Measurements from ENCODE around the gene DSP. TPM values are rescaled to one million over a fixed set of nuclear protein-coding genes. Genes with fewer than 3 reads are reported as not detected.
A peak's percentile ranks its signal among the peaks of the same experiment; 100 is the strongest.

The DSP gene
- polyA plus RNA-seq, 4 donors: 62.6 to 84.1 (median 70.6) TPM

- no peak for DNase-seq (ENCODE audit: low read depth in 4 of 4, low spot score in 2 of 4)
Observed at GRCh38 chr6:7590918-7591302, 49.4 kb downstream of the DSP start.

DNA sequence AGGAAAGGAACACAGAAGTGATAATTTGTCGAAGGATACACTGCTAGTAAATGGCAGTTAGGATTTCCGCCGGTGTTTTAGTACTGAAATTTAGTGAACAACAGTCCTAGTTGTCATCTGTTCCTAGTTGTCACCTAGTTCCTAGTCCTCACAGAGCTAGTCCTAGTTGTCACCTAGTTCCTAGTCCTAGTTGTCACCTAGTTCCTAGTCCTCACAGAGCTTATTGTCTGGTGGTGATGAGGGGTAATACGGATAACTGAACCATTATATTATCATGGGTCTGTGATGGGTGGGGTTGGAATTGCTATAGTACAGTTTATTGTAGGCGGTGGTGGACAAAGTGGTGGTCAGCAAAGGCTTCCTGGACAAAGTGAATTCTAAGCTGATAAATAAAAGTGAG, 50.3 kb downstream of the DSP start:
- DNase-seq (ENCODE audit: low read depth in 4 of 4, low spot score in 2 of 4): no peak

- DNase-seq (ENCODE audit: low read depth in 4 of 4, low spot score in 2 of 4): no peak
Observed at GRCh38 chr6:7593229-7593628, 51.8 kb downstream of the DSP start.

- no peak for DNase-seq (ENCODE audit: low read depth in 4 of 4, low spot score in 2 of 4)
Observed at GRCh38 chr6:7594579-7595125, 53.2 kb downstream of the DSP start.

DNA sequence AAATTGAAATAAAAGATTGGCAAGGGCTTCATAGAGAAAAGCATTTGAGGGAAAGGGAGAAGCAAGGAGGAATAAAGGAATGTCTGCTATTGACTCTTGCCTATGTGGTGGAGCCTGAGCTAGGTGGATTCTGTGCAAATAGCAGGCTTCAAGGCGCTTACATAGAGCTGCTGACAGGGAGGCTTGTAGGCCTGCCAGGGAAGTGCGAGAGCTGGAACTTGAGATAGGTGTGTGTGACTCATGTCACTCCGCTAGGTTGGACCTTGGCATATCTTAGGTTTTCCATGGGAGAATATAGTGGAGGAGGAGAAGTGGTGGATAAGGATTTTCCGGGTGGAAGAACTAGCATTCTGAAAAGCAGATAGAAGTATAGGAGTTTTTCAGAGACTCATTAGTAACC, 62.5 kb downstream of the DSP start:
- no peak for DNase-seq (ENCODE audit: low read depth in 4 of 4, low spot score in 2 of 4)

- DNase-seq (ENCODE audit: low read depth in 4 of 4, low spot score in 2 of 4): no peak
Observed at GRCh38 chr6:7604506-7604905, 63.0 kb downstream of the DSP start.

- peak in 3 of 4 donors; percentile 37 to 51 (median 48) for DNase-seq (ENCODE audit: low read depth in 4 of 4, low spot score in 2 of 4)
Observed at GRCh38 chr6:7615611-7616383, 74.3 kb downstream of the DSP start.

DNA sequence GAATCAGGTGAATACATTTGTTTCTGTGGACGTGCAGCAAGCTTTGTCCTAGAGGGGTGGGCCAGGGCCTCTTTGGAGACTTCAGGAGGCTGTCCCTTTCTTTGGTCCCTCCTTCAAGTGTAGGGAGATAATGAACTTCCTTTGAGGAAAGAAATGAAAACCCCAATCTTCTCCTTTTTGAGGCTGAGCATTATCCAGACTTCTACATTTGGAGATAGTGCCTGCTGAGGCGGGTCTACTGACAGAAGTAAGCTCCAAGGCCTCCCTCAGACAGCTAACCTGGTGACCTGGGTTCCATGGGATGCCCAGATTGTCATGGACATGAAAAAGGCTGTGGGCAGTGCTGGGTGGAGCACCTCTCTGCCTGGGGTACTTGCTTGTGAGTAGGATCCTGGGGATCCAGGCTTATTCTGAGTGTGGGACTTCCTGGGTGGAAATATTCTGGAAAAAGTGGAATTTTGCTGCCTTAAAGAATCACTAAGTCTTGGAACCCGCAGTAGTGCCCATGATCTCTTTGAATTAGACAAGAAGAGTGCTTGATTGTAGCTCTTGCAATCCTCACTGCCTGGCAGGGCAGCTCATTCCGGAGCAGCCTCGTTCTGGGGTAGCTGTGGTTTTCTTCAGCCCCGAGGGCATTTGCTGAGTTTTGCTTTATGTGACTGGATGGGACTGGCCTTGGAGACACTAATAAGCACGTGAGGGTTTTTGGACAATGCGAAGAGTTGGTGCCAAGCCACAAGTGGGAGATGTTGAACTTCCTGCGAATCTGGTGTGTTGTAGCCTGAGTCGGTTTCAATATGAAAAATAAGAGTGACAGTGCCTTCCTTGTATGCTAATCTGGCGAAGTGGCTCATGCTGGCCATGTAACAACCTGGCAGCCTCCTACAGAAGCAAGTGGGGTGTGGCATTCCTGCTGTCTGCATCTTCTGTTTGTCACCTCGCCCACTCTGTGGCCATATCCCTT, 76.6 kb downstream of the DSP start:
- DNase-seq (ENCODE audit: low read depth in 4 of 4, low spot score in 2 of 4): no peak

DNA sequence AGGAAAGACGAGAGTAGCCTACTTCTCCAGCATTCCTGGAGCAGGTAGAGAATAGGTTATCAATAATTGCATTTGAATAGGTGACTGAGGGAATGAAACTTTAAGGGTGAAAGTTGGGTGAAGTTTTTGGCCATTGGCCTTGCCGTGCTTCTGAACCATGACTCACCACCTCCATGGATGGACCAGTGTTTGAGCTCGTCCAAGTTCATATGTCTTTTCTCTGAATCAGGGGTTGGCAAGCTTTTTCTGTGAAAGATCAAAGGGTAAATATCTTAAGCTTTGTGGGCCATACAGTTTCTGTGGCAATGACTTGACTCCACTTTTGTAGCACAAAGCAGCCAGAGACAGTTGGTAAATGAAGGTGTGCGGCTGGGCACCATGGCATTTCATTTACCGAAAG, 80.3 kb downstream of the DSP start:
- no peak for DNase-seq (ENCODE audit: low read depth in 4 of 4, low spot score in 2 of 4)

DNA sequence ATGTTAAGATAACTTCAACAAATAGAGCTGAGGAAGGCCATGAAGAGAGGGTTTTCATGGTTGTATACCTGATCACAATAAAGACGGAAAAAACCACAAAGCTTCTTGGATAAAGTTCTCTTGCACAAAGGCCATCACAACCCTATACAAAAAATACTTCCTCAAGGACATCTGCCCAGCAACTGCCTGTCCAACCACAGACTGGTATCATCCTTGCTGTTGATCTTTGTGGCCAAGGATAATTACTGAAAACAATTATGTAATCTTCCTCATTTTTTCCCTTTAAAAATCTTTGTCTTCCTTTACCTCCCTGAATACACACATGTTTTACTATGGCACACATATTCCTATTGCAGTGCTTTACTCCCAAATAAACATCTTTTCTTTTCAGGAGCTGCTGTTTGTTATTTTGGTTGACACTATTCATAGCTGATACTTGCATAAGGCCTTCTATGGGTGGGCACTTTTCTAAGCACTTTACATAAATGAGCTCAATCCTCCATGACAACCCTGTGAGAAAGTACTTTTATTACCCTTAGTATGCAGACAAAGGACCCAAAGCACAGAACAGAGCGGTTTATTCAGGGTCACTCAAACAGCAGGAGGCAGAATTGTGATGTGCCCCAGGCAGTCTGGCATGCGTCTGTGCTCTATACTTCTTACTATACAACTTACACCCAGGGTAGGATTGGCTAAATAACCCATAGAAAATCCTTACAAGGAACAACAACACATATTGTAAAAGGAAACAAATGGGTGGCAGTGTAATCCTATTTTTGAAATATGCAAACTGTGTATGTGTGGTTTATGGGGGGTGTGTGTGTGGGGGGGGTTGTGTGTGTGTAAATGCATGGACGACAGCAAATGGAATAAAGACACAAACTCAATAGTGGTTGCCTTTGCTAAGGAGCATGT, 83.6 kb downstream of the DSP start:
- DNase-seq (ENCODE audit: low read depth in 4 of 4, low spot score in 2 of 4): peak in 1 of 4 donors; percentile 6

- no peak for DNase-seq (ENCODE audit: low read depth in 4 of 4, low spot score in 2 of 4)
Observed at GRCh38 chr6:7628479-7628878, 87.0 kb downstream of the DSP start.

DNA sequence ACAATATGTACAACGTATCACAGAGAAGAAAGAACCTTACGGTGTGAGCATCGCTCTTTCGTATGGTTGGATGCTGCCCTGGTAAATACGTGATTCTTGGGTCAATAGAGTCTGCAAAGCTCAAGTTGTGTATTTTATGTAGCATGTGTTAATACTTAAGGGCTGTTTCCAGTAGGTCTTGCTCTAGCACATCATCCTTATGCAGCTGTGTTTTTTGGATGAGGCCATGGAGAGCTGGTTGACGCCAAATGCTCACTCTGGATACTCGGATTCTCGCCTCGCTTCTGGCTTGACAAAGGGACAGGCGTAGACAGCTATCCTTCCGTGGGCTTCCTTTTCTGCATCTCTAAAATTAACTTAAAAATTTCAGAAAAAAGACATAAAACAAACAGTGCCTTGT, 87.4 kb downstream of the DSP start:
- no peak for DNase-seq (ENCODE audit: low read depth in 4 of 4, low spot score in 2 of 4)

- no peak for DNase-seq (ENCODE audit: low read depth in 4 of 4, low spot score in 2 of 4)
Observed at GRCh38 chr6:7629321-7629720, 87.8 kb downstream of the DSP start.

- no peak for DNase-seq (ENCODE audit: low read depth in 4 of 4, low spot score in 2 of 4)
Observed at GRCh38 chr6:7630792-7631191, 89.3 kb downstream of the DSP start.

DNA sequence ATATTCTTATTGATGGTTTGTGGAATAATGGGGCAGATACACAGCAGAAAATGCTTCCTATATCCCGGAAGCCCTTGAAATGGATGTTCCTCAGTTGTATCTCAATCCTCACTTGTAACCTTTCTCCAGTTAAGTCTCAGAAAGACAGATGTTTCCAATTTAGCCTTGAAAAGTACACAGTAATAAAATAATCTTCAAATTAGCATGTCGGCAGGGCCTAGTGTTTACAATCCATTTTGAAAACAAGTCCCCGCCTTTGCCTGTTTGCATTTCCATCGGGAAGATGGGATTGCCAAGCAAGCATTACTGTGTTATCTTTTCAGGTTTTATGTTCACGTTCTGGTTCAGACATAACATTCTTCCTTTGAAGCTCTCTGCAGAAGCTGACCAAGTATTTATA, 90.0 kb downstream of the DSP start:
- no peak for DNase-seq (ENCODE audit: low read depth in 4 of 4, low spot score in 2 of 4)

DNA sequence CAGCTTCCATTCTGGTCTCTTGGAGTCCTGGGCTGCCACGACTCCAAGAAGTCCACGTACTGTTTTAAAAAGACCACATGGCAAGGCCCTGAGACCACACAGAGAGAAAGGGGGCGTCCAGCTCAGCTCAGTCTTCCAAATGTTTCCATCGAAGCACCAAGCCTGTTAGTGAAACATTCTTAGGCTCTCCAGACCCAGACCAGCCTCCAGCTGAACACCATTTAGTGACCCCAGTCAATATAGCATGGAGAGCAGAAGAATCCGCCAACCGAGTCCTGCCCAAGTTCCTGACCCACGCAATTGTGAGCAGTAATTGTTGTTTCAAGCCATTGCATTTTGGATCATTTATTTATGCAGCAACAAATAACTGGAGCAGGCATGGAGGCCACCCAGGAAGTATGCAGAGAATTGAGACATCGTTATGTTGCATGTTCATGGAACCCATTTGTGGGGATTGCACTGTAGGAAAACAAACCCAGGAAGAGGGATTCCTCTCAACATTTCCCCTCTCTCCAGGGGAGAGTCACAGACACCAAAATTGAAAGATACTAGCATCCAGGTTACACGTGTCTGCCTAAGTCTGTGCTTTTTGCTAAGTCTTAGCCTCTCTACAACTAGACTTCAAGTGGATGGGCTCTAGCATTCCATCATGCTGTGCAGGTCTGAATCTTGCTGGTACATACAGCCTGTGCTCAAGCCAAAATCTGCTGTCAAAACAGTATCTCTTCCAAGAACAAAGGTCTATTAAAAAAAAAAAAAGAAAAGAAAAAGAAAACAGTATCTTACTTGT, 91.2 kb downstream of the DSP start:
- DNase-seq (ENCODE audit: low read depth in 4 of 4, low spot score in 2 of 4): no peak

GRCh38 chr6:7633361-7633760, 91.9 kb downstream of the DSP start:
- no peak for DNase-seq (ENCODE audit: low read depth in 4 of 4, low spot score in 2 of 4)

DNA sequence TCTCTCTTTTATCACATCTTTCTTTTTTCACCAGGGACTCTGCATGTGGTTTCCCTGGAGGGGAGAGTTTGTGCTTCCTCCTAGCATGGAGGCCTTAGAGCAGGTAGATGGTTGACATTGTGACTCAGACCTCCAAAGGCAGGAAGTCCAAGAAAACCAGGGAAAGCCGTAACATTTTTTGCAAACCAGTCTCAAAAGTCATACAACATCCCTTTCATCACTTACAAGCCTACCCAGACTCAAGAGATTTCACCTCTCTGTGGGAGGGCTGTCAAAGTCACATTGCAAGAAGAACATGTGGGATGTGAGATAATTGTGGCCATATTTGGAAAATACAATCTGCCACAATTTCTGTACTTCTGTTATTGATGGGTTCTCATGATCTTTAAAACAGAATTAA, 94.7 kb downstream of the DSP start:
- no peak for DNase-seq (ENCODE audit: low read depth in 4 of 4, low spot score in 2 of 4)

Data from left renal cortex interstitium (tissue), 4 donors.